Dermis lymphatic vessel endothelial cell (primary cell): ENCODE results near the gene NARF. TPM values are rescaled to one million over a fixed set of nuclear protein-coding genes. Genes with fewer than 3 reads are reported as not detected.

Experiments used
- total RNA-seq: library from RNA; depleted of rRNA; stranded (reverse); fragments of >200 nt; gene quantifications from 2 replicates; pipeline ENCODE4 v1.2.1, GENCODE V29; 2014

The NARF gene
- 98.5 and 107 TPM in 2 replicates for total RNA-seq

GRCh38 chr17:82458179-82458884 lies at the start of gene NARF:
Gene NARF, plus strand, starts transcription at chr17:82458741. Its CDS starts 63 bp downstream, at chr17:82458804.

GRCh38 chr17:82418001-82418986 lies 40.2 kb upstream of the NARF start, which contains the start of the genes HEXD and OGFOD3:
Gene HEXD, plus strand, starts transcription at chr17:82418347. Its CDS starts 1,453 bp downstream, at chr17:82419800.
Gene OGFOD3, minus strand, starts transcription at chr17:82418586. Its CDS starts 101 bp downstream, at chr17:82418485.

GRCh38 chr17:82450357-82451106 lies 8.0 kb upstream of the NARF start, which contains the start of gene CYBC1:
Gene CYBC1, minus strand, starts transcription at chr17:82450752. Its CDS starts 1,498 bp downstream, at chr17:82449254.

GRCh38 chr17:82518826-82519810 lies 60.6 kb downstream of the NARF start, which contains the start of gene FOXK2:
Gene FOXK2, plus strand, starts transcription at chr17:82519732. Its CDS starts 157 bp downstream, at chr17:82519889.

Other genes with a start within 250 kb of the NARF start
- 3.9 and 5.7 TPM in 2 replicates for gene CCDC57, start 245.9 kb upstream of the NARF start, total RNA-seq
- gene SLC16A3, start 229.7 kb upstream of the NARF start, total RNA-seq = 40.1 and 71.1 TPM in 2 replicates
- gene CSNK1D, start 185.0 kb upstream of the NARF start, total RNA-seq = 42.6 and 51.9 TPM in 2 replicates
- gene CD7, start 141.1 kb upstream of the NARF start, total RNA-seq = under 0.01 TPM in 1 of 2 replicates, not detected in the other
- gene SECTM1, start 125.0 kb upstream of the NARF start, total RNA-seq = 1.3 and 1.4 TPM in 2 replicates
- gene TEX19, start 99.5 kb upstream of the NARF start, total RNA-seq = not detected in 2 replicates
- gene UTS2R, start 87.0 kb upstream of the NARF start, total RNA-seq = not detected in 2 replicates
- 10.5 and 12.5 TPM in 2 replicates for gene HEXD, start 40.4 kb upstream of the NARF start, total RNA-seq
- gene OGFOD3, start 40.2 kb upstream of the NARF start, total RNA-seq = 23.6 and 23.8 TPM in 2 replicates
- 26.6 and 43.2 TPM in 2 replicates for gene CYBC1, start 8.0 kb upstream of the NARF start, total RNA-seq
- gene FOXK2, start 61.0 kb downstream of the NARF start, total RNA-seq = 18.6 and 22.0 TPM in 2 replicates
- 65.4 and 82.4 TPM in 2 replicates for gene WDR45B, start 189.7 kb downstream of the NARF start, total RNA-seq
- 6.8 and 7.4 TPM in 2 replicates for gene RAB40B, start 240.0 kb downstream of the NARF start, total RNA-seq